ENCODE data around the gene SPRY1.

The SPRY1 gene

DNA sequence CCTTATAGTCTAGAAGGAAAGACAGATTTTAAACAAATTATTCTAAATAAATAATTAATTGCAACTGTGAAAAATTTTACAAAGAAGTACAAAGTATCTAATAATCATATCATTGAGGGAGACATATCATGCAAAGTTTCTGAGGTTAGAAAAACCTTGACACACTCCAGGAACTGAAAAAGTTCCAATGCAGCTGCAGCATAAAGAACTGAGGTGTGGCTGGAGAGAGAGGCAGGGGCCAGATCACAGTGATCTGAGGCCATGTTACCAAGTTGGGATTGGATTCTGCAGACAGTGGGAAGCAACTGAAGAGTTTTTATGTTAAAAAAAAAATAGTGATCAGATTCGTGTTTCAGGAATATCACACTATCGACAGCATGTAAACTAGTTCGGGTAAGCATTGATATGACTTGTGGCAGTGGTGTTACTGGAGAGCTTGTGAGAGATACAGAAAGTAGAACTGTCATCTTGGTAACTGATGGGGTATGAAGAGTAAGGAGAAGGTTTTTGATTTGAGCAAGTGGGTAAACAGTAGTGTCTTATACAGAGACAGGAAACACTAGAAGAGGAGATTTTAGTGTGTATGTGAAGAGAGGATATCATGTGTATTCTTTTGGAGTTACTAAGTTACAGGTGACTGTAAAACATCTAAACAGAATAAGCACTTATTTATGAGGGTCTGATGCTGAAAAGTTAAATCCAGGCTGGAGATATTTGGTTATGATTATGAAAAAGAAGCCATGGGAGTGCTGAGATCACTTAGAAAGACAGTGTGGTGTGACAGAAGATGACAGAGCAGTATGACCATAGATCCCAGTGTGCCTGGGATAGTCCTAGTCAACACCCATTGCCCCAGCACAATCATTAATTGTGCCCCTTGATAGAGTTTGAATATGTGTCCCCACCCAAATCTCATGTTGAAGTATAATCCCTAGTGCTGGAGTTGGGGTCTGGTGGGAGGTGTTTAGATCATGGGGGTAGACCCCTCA, 15.6 kb upstream of the SPRY1 start:
- DNase-seq: no peak

DNA sequence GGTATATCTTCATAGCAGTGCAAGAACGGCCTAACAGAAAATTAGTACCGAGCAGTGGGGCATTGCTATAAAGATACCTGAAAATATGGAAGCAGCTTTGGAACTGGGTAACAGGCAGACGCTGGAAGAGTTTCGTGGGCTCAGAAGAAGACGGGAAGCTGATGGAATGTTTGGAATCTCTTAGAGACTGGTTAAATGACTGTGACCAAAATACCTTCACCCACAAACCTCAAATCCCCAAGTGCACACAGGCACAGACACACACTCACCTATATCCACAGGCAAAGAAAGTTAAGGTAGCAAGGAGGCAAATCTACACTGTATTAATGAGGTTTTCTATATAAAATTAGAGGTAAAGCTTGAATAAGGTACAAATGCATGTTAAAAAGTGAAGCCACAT, 14.6 kb upstream of the SPRY1 start:
- DNase-seq: no peak

DNA sequence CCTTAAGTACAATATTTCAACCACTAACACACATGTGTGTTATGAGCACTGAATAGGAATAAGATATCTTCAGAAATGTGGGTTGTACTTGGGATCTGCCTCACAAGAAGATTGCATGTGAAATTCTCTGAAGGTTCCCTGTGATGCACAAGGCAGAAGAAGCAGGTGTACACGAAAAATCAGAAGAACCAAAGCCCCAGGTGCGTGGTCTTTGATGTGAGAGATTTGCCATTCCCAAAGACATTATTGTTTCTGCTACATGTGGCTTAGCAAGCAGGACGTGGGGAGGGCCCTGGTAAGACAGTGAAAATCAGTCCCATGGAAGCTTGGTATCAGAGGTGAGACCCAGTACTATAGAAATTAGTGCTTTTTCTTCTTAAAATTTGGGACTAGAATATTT, 13.0 kb upstream of the SPRY1 start:
- DNase-seq: no peak

DNA sequence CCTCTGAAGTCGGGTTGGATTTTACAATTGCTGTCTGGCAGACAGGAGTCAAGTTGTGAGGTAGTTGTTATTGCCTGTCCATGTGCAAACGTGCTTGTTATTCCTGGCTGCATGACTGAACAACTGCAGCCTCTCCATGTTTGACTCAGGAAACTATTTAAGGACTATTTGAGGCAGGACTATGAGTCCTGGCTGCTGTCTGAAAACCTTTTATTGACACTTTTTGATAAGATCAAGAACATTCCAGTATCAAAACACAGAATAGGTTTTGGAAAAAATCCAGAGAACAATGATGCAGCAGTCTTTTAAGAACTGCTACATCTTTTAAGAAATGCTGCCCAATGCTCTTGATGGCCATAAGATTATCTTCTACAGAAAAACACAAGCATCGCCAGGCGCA, 10.0 kb upstream of the SPRY1 start:
- no peak for DNase-seq

DNA sequence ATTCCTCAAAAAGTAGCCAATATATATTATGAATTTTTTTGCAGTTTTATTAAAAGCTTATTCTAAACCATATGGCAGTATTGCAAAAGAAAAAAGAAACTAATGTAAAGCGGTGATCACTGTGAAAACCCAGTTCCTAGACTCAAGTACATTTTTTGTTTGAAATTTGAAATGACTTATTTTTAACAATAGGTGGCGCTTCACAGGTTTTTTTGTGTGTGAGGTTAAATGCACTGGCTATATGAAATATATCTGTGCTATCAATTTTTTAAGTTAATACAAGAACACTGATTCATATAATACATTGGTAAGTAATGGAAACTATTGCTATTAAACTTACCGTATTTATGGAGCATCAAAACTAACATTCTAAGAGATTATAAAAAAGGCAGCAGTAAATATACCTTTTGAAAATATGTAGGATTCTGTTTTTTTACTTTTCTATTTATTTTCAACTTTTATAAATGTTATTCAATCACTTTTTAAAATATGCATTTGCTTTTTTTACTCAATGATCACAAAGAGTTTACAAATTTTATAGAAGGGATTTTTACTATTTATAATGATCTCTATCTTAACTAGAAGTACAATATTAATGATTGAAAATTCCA, 5.6 kb upstream of the SPRY1 start:
- no peak for DNase-seq

DNA sequence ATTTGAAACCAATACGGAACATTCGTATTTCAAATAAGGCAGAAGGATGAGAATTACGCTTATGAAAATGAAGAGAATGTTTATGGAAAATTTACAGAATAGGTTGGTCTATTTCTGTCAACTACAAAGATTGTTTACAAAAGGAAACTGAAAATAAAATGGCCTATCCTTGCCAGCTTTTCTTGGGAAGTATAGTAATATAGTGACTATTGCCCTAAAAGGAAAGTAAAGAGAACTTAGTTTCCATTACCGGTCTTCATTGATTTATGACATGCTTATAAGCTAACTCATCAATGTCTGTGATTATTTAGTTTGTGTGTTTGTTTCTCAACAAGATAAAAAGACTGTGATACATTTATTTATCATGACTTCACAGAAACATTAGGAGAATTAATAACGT, 2.9 kb upstream of the SPRY1 start:
- DNase-seq: no peak

DNA sequence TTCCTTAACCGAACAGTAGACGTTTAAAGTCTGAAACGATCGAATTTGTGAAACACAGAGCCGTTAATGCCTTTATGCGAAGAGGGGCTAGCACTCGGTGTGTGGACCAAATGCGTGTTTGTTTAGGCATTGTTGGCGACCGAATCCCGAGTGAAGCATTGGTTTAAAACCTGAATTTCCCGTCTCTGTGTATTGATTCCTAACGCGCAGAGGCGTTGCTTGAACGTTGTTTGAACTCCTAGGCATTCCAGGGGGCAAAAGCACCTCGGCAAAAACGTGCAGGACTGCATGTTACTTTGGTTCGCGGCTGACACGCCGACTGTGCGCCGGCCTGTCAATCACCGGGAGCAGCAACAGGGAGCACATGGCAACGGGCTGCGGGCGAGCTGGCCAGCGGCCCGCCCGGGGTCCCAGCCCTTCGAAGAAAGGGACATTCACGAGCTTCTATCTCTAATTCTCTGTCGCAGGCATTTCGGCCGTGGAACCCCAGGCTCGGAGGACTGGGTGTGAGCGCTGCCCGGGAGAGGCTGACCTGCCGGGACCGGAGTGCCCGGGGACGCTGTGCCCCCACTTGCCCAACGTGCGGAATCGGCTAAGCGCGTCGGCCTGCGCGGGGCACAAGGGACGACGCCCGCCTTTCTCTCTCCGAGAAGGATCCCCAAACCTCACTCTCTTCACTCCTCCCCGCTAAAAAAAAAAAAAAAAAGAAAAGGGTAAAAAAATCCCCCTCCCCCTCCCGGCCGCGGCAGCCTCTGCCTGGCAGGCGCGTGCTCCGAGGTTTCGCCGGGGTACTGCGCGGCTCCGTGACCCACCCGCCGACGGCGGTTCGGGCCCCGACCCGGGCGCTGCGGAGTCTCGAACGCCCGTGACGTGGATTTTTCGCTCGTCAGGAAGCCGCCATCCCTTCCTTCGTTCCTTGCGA, 810 bp downstream of the SPRY1 start:
- peak; percentile 13 to 27 for DNase-seq

DNA sequence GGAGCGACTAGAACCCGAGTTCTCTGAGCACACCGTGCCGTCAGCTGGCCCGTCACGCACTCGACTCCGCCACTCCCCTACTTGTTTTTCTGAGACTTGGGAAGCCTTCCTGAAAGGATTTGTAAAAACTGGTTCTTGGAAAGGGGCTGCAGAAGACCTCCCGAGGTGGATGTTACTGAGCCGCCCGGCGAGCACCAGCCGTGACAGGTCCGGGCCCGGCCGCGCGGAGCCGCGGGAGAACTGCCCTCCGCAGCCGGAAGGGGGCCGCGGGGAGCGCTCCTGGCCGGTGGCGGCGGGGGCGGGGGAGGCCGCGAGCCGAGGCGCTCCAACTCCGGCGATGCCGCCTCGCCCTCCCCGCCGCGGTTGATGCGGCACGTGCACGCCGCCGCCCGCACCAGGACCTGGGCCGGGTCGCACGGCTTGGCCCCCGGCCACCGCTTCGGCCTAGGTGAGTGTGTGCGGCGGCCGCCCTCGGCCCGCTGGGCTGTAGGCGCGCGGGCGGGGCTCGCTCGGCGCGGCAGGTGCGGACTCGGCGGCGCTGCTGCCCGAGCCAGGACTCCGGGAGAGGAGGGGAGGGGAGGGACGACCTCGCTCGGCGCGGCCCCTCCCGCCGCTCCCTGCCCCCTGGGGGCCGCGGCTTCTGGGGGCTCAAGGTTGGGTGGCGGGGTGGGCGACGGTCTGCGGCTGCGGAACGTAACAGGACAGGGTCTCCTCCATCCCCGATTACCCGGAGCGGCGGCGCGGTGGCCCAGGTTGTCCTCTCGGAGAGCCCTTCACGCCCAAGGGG, 1.7 kb downstream of the SPRY1 start:
- DNase-seq: peak; percentile 33 to 37

DNA sequence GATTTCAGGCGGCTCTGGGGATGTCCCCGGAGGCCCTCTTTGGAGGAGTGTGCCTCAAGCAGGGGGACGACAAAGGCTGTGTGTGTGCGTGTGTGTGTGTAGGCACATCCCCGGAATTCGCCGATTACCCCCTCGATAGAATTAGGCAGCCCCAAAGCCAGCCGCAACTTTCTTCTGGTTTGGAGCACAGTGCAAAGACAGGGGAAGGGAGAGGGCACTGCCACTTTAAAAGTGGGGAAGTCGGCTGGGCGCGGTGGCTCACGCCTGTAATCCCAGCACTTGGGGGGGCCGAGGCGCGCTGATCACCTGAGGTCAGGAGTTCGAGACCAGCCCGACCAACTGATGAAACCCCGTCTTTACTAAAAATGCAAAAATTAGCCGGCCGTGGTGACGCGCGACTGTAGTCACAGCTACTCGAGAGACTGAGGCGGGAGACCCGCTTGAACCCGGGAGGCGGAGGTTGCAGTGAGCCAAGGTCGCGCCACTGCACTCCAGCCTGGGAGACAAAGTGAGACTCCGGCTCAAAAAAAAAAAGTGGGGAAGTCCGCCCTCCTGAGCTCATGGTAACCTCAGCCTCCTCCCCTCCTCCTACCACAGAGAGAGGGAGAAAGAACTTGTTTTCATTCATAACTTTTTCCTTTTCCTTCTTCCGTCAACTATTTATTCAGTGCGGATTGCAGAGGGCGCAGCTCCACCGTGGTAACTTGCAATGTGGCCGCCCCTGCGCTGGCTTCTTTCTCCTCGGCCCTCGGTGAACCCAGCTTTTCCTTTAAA, 2.4 kb downstream of the SPRY1 start:
- peak; percentile 25 for DNase-seq

DNA sequence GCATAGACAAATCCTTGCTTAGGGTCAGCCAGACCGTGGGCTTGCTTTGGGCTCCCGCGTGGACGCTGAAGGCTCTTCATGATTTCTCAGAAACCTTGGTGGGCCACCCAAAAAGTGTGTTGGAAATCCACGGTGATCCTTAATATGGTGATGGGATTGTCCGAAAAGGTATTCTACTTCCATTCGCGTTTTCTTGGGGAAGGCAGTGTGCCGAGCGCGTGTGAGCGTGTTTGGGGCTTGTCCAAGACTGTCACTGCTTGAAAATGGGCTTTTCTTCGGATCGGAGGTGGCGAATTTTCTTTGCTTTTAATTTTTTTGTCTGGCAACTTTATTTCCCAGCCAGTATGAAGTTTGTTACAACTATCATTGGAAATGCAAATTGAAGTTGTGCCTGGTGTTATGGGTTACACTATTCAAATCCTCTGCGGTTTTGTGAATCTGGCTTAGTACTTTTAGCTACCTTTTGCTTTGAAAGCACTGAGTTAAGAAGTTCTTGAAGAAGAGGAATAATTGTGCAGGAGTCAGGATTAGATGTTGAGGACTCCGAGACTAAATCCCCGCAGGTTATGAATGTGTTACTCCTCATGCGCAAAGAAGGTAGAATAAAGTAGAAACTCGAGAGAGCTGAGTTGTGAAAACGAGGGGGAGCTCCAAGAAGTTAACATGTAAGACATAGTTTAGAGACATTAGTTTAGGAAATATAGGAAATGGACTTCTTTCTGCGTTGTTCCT, 3.2 kb downstream of the SPRY1 start:
- DNase-seq: no peak

DNA sequence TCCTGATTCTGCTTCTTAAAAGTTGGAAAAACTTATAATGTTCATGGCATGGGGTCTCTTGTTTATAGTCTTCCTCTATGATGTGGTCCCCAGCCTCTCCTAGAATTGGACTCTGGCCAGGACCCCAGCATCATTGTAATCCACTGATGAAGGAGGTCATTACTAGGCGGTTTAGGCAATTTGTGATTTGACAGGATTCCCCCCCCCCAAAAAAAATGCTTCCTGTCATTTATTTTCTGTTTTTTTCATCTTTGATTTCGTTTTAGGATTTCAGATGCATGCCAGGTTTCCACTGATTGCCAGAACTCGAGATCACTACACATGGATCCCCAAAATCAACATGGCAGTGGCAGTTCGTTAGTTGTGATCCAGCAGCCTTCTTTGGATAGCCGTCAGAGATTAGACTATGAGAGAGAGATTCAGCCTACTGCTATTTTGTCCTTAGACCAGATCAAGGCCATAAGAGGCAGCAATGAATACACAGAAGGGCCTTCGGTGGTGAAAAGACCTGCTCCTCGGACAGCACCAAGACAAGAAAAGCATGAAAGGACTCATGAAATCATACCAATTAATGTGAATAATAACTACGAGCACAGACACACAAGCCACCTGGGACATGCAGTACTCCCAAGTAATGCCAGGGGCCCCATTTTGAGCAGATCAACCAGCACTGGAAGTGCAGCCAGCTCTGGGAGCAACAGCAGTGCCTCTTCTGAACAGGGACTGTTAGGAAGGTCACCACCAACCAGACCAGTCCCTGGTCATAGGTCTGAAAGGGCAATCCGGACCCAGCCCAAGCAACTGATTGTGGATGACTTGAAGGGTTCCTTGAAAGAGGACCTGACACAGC, 4.9 kb downstream of the SPRY1 start:
- no peak for DNase-seq

DNA sequence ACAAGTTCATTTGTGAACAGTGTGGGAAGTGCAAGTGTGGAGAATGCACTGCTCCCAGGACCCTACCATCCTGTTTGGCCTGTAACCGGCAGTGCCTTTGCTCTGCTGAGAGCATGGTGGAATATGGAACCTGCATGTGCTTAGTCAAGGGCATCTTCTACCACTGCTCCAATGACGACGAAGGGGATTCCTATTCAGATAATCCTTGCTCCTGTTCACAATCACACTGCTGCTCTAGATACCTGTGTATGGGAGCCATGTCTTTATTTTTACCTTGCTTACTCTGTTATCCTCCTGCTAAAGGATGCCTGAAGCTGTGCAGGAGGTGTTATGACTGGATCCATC, 5.5 kb downstream of the SPRY1 start:
- no peak for DNase-seq

DNA sequence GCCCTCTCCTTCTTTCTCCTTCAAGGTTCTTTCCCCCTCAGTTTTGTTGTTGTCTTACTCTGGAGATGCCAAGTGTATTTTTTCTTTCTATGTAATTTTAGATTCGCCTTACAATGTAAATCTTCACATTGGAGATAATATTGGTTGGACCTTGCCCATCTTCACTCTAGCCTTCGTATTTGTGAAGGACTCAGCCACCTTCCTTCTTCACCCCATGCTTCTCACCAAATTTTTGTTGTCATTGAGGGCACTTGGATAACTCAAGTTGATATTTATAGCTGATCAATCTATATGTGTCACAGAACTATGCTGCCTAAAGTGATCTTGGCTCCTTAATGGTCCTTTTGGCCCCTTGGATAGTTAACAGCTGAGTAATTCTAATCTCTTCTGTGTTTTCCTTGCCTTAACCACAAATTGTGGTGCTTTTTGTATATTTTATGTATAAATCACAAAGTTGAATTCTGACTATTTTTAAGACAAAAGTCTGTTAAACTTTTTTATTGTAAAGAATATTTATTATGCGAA, 6.5 kb downstream of the SPRY1 start:
- DNase-seq: no peak

DNA sequence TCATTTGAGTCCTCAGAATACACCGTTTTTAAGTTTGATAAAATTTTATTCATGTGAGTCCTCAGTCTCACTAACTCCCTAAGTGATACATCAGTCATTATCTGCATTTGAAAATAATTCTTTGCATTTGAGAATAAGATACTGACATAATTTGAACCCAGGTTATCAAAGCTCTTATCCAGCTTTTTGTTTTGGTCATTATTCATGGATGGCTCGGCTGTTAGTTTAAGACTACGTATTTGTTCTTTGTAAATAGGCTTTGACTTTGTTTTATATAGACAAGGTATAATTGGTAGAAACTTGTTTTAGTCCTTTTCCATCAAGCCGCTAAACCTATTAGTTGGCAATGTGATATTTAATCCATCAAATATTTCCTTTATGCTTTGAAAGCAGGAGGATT, 7.9 kb downstream of the SPRY1 start:
- no peak for DNase-seq

DNA sequence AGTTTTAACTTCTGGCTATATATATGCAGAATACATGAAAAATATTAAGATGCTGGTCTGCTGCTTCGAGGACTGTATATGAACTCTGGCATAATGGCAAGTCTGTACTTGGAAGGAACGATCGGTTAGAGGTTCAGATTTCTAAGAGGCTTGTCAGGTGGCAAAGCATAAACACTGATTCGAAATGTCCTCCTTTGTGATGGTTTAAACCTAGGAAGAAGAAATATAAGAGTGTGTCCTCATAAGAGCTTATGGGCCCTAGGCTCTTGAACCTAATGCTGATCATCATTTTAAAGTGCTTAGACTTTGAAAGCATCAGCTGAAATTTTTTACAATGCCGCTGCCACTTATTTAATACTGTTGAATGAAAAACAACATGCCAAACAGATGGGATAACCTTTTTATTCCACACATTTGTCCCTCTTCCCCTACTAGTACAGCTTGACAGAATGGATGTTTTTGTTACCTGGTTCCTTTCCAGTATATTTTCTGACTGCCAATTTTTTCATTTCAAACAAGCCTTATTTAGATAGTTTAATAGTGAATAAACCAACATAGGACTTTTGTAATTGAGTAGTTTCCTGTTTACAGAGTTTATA, 8.8 kb downstream of the SPRY1 start:
- DNase-seq: no peak

DNA sequence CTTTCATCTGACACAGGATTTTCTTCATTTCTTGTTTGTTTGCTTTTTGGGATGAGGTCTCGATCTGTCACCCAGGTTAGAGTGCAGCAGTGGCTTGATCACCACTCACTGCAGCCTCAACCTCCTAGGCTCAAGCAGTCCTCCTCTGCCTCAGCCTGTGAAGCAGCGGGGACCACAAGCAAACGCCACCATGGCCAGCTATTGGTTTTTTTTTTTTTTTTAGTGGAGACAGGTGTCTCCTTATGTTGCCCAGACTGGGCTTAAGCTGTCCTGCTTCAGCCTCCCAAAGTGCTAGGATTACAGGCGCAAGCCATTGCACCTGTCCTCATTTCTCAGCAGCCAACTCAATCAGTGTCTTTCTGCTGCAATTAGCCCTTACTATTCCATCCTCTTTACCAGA, 10.3 kb downstream of the SPRY1 start:
- no peak for DNase-seq

DNA sequence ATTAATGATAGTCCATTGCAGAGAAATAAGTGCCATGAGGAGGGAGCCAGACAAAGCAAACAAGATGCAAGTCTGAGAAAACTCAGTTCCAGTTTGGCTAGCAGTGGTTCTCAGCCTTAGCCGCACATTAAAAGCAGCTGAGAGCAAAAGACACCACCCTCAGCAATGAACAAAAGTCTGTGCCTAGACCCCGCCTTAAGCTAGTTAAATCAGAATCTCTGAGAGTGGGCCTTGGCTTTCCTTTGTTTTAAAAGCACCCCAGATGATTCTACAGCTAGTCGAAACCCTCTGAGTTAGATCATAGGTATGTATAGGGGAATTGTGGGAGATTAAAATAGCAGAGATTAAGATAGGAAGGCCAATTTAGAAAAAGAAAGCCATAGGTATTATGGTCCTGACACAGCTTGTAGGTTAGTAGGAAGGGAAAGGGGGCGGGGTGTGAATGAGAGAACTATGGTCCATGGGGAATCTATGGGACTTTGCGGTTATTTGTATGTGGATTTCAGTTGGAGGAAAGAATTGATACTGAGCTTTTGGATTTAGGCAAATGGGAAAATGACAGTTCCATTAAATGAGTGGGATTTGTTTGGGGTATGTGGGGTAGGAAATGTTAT, 12.0 kb downstream of the SPRY1 start:
- no peak for DNase-seq

DNA sequence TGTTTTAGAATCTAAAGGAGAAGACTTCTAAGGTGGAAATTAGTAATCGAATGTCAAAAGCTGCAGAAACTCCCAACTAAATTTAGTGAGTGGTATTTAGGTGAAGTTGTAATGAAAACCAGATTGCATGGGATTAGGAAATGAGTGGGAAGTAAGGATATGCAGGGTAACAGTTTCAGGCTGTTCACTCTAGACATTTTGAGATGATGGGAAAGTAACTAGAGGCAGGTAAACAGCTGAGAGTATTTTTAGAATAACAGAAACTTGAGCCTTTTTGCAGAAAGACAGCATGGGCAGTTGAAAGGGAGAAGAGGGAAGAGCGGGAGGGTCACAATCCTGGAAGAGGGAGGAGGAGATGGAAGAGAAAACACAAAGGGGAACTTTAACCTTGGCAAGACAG, 12.7 kb downstream of the SPRY1 start:
- no peak for DNase-seq

DNA sequence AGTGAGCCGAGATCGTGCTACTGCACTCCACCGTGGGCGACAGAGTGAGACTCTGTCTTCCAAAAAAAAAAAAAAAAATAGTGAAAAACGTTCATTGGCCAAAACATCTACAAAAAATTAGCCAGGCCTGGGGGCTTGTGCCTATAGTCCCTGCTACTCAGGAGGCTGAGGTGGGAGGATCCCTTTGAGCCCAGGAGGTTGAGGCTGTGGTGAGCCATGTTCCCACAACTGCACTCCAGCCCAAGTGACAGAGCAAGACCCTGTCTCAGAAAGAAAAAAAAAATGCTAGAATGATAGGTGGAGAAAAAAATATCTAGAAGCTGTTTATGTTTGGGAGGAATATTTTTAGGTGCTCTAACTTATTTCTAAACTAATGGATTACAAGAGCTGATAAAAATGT, 14.9 kb downstream of the SPRY1 start:
- no peak for DNase-seq

Data from activated CD4-positive, alpha-beta T cell treated with anti-CD3 and anti-CD28 coated beads, Interleukin-2, amount 50 U/mL, for 4 hours (primary cell).